ENCODE measurements around the gene ESD.
A peak's percentile ranks its signal among the peaks of the same experiment; 100 is the strongest.
"Not testable (repeated sequence)": the region's sequence is repeated elsewhere in the genome, so short reads cannot be mapped to it uniquely, and the experiment has no call there.

Gene ESD, protein sequence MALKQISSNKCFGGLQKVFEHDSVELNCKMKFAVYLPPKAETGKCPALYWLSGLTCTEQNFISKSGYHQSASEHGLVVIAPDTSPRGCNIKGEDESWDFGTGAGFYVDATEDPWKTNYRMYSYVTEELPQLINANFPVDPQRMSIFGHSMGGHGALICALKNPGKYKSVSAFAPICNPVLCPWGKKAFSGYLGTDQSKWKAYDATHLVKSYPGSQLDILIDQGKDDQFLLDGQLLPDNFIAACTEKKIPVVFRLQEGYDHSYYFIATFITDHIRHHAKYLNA

DNA sequence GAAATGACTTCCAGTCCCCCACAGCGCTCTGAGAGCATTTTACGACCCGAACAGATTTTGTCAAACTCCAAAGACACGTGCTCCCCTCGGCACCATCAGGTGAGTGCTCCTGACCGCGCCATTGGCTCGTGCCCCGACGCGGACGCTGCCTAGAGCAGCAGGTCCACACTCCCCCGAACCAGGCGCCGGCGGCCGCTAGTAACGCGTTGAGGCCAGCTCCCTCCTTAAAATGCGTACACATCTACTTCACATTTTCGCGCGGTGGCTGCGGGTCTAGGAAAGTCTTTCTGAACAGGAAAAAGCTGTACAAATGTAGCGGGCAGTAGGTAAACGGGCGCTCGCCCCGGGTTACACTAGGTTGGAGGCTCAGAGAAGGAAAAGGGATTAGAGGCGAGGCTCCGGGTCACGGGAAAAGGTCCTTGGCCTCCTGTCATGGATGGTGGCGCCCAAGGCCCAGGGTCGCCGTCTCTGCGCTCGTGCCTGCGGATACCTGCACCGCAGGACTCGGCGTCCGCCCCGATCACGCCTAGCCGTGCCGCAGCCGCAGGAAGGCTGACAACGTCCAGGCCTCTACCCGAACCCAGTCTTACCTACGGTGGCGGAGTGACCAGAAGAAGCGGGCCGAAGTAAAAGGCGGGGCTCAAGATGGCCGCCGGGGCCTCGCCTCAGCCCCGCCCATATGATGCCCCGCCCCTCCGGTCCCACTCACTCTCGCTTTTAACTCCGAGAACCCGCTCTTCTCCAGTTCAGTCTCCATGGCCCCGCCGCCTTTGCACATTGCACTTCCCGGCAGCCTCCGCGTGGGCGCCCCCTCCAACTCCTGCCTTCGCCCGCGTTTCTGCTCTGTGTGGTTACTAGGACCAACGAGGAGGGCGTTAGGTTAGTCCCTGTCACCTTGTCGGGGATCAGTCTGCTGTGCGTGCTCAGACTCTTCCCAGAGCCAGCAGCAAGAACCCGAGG is at the start of gene ESD:
ESD (minus strand) TSS at position 647 of the 960 bp plus-strand sequence. CDS start 5,748 bp downstream, outside the sequence.
- peak; percentile 84 for DNase-seq

DNA sequence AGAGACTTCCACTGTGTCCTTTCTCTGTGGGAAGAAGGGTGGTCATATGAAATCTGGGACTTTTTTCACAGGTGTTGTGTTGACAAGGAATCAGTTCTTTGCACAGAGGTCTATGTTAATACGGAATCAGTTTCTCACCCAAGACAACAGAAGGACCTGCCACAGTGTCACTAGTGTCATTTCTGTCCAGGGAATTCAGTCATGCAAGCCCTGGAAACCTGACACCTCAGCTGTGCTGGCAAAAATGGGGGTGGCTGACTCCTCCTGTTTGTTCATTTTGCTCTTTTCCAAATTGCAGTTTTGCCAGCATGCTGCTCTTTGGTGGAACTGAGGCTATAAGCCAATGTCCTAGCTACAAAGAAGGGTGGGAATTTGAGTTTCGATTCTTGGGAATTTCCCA is 49.8 kb upstream of the ESD start:
- DNase-seq: no peak

DNA sequence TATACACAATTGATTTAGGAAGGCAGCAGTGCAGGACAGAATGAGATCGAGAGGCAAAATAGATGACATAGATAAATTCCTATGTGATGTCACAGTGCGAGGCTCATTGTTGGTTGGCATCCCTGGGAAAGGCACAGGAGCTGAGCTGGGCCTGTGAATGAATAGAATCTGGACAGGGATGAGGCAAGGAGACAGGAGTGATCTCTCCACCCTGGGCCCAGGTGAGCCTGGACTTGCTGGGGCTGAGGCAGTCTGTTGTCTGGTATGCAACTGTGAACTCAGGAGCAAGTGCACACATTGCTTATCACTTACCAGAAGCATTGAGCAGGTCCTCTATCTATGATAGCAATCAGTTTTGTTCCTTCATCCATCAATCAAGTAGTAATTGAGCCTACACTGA is 48.2 kb upstream of the ESD start:
- DNase-seq: no peak

DNA sequence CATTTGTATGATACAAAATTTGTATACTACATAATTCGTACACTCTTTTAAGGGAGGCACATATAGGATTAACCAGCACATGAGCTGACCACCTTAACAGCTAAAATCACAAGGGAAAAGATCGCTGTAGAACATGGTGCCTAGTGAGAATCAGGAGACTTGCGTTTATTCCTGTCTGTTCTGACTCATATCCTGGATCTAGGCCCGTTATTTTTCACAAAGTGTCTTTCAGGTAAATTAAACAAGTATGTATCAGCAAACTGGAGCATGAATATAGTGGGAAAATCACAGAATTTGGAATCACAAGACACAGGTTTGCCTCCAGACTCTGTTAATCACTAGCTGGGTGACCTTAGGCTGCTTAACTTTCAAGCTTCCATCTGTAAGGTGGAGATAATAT is 47.5 kb upstream of the ESD start:
- no peak for DNase-seq

DNA sequence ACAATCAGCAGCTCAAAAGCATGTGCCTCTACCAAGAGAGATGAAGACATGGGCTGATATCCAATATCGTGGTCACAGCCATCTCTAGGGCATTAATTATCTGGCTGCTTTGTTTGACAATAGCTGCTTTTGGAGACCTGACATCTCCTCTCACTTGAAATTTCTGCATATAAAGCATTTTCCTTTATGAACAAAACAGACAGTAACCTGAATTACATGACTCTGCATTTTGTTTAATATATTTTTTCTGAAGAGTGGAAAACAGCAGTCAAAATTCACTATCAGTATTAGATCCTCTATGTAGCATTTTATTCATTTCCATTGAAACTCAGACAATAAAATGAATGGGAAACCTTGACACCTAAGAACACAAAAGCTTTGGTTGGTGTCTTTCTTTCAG is 42.4 kb upstream of the ESD start:
- DNase-seq: no peak

DNA sequence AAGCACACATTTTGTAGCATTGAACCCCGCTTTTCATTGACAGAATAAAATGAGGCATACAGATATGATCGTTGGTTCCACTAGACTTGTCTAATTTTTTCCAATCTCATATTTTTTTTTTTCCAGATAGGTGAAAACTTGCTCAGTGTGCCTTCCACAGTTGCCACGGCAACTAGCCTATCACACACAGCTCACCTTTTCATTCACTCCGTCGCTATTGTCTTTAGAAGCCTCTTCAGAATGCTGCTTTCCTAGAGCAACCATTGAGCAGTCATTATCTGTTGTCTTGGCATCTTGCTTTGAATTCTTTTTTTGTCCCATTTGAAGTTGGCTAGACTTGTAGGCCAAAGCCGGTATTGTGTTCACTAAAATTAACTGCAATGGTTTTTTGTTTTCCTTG is 37.7 kb upstream of the ESD start:
- no peak for DNase-seq

DNA sequence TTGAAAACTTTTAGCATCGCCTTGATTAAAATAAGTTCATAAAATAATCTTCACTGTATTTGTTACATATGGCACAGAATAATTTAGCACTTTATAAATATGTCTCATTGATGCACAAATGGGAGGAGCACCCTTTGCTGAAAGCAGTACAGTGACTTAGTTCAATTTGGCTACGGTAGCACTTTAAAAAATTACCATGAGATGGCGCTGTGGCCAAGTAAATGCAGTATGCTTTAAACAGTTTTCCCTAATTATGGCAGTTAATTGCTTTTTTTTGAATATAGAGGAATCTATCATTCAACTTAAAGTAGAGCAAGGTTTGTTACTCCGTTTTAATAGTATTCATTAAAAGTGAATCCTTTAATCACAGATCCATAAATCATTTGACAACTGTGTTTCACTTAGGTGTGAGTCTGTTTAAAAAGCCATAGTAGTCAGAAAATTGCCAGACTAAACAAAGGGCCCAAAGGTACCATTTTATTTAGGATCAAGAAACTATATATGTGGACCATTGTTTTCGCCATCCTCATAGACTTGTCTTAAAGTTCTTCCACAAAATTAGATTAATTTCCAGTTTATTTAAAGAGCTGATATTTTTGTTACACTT is 34.7 kb upstream of the ESD start:
- DNase-seq: peak; percentile 43

DNA sequence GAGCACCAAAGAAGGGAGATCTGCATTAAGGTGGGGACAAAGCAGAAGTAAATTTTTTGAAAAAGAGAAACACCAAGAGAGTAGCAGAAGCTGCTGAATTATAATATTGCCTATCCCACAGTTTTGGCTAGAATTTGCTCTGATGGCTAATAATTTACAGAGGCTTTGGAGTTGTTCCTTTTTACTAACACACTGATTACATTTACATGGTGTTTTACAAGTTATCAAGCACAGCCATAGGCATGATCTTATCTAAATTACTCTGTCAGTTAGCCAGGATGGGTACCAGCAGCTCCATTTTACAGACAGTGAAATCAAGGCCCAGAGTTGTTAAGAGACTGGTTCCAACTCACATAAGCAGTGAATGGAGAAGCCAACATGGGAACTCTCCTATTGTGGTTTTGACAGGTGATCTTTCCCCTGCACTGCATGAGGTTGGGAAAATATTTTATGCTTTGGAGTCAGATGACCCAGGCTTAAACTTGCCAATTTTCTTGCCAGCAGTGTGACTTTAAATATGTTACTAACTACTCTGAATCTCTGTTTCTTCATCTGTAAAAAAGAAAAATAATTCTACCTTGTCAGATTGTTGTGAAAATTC is 33.5 kb upstream of the ESD start:
- DNase-seq: no peak

DNA sequence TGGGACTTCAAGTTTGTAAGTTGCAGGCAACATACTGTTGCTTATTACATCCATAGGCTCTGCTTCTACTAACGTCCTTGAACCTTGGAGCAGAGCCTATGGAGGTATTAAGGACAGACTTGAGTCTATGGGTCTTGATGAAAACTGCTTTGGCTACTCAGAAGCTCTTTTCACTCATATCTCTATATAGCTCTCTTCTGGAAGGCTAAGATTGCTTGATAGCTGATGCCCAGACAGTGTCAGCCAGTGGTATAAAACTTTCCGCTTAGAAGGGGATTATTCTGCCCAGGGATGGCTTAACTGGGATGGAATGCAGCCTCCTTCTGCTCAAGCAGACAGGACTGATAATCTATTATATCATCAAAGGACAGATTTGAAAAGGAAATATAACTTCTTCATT is 25.6 kb upstream of the ESD start:
- no peak for DNase-seq

DNA sequence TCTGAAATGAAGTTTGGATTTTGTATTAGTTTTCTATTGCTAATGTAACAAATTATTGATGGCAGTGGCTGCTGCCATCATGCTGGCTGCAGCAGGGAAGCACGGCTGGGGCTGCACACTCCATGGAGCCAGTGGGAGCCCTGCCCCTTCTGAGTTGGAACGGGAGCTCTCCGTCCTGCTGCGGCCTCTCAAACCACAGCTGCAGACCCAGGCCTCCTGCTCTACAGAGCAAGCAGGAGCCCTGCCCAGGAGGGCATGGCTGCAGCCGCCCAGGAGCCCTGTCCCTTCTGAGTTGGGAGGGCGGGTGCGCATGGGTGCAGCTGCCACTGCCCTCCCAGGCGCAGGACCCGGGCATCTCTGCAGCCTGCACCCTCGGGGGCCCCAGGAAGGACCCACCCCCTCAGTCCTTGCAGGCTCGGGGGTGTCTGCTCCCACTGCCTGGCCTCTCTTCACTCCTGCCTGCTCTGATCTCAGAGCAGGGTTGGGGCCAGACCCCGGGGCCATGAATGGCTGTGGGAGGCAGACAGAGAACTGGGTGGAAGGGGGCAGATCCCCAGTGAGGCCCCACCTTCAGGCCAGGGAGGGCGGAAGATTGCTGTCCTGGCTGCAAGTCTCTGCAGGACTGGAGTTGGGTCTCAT is 21.0 kb upstream of the ESD start:
- DNase-seq: no peak

DNA sequence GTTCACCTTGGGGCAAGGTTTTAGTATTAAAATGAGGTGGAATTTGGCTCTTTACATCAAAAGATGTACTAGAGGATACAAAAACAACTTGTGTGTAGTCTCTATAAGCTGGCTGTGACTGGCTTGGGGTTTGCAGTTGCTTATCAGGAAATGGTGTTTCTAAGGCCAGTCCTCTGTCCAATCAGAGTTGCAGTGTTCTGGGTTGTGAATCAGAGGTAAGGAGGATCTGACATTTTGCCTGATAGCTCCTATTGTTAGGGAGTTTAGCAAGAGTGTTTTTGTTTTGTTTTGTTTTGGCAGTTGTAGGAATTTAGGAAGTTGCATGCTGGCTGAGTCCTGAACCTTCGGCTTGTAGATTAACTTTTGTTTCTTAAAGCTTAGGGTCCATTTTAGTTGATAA is 20.1 kb upstream of the ESD start:
- DNase-seq: no peak

DNA sequence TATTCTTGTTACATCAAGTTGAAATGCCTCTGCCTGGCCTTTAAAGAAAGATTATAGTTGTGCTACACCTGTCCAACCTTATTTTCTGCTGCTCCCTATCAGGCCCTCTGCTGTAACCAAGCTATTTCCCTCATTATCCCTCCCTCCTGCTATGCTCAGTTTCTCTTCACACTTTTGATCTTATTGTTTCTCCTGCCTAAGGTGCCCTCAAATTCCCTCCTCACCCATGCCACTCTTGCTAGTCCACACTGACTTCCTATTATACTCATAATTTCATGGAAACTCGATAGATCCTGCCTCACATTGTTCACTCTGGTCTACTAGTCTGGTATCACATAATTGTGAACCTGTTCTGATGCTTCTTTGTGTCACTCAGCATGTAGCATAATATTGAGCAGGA is 19.4 kb upstream of the ESD start:
- DNase-seq: no peak

DNA sequence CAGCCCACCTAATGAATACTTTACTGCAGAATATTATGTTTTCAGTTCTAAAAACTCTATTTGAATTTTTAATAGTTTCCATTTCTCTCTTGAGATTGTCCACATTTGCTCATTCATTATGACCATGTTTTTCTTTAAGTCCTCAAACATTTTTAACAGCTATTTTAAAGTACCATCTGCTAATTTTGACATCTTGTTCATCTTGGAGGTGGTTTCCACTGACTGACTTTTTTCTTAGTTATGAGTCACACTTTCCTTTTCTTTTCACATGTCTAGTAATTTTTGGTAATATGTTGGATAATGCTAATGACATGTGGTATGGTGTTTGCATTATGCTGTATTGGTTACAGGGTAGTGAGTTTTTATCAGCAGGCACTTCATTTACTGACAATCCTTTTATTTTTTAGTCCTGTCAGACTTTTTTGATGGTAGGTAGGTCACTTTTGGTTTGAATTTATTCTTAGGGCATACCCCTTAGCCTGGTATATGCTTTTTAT is 15.4 kb upstream of the ESD start:
- no peak for DNase-seq

DNA sequence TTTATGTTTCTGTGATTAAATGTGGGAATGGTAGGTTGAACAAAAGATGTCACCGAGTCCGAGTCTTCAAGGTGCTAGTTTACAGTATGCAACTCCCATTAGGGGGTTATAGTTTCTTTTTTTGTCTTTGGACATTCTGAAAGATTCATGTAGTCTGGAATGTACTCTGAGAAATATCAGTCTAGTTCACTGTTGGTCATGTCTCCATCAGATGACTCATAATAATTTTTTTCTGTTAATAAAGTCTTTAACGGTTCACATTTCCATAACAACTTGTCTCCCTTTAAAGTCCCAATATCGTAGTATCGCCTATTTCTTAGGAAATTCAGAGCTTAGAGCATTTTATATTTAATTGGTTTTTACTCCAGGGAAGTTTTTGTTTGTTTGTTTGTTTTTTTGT is 13.5 kb upstream of the ESD start:
- DNase-seq: no peak

DNA sequence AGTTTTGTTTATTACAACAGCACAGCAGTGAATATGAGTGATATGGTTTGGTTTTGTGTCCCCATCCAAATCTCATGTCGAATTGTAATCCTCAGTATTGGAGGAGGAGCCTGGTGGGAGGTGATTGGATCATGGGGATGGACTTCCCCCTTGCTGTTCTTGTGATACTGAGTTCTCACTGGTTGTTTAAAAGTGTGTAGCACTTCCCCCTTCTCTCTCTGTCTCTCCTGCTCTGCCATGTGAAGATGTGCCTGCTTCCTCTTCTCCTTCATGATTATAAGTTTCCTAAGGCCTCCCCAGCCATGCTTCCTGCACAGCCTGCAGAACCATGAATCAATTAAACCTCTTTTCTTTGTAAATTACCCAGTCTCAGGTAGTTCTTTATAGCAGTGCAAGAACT is 8.0 kb upstream of the ESD start:
- DNase-seq: not testable (repeated sequence)

DNA sequence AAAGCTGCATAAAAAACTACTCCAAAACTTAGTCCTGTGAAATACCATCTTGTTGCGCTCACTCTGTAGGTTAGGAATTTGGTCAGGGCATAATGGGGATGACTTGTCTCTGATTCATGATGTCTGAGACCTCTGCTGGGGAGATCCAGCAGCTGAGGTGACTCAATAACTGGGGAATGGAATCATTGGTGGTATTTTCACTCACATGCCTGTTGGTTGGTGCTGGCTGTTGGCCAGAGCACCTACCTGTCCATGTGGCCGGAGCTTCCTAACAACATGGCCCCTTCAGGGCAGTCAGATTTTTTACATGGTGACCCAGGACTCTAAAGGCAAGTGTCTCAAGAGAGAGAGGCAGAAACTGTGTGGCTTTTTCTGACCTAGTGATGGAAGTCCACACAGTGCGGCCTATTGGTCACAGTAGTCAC is 7.4 kb upstream of the ESD start:
- DNase-seq: no peak

DNA sequence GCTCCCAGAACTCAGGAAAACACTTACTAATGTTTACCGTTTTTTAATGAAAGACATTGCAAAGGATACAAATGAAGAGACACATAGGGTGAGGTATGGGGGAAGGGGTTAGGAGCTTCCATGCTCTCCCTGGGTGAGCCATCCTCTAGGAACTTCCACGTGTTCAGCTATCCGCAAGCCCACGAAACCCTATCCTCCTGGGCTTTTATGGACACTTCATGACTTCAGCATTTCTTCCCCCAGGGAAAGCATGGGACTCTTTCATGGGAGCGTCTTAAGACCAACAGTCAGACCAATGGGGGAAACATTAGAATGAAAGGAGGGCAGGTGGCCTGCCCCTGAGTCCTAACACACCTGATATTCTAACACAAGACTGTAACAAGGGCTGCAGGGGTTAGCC is 6.6 kb upstream of the ESD start:
- DNase-seq: no peak

DNA sequence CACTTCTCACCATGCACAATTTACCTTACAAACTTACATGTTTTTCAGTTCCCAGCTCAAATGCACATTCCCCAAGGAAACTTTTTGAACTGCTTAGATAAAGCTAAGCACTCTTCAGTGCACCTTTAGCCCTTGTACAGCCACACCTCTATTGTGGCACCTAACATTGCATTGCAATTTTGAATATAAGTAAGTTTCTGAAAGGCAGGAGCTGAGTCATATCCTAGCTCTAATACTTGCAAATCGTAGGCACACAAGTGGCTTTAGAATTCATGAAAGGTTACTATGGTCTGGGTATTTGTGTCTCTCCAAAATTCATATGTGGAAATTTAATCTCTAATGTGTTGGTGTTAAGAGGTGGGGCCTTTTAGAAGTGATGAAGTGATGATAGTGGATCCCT is 4.9 kb upstream of the ESD start:
- no peak for DNase-seq

DNA sequence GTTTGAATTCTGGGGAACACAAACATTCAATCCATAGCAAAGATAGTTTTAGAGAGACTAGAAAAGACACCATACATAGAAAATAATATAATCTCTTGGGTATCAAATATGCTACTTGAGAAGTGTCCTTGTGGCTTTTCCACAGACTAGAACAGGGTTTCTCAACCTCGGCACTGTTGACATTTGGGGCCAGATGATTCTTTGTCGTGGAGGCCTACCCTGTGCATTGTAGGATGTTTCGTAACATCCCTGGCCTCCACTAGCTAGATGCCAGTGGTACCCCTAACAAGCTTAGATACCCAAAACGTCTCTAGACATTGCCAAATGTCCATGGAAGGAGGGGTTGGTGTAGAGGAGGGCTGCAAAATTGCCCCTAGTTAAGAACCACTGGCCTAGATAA is 2.2 kb upstream of the ESD start:
- DNase-seq: no peak

DNA sequence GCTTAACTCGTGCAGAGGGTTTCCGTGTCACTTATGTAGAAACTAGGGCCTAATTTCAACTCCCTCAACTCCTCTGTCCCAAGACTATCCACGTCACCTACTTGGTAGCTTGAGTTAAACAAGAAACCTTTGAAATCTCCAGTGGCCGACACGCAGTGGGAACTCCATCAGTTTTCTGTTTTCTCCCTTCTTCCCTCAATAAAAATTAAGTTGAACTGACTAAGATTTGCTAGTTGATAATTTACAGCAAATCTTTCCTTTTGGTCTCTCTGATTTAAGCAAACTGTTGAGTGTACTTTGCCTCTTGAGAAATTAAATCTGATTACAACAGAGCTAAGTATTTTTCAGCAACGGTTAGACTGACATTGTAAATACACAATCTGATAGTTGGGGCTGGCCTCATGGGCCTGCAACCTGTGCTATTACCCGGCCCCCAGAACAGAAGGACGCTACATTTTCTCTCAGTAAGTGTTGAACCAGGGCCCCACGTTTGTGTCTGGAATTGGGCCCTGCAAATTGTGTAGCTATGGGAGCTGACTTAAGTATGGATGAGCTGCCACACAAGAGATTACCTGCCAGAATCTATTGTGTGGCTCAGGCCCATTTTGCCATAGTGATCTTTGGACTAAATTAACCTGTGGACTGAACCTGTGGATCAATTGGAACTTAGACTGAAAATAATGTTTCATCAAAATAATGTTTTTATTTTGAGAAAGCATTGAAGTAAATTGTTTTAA is 708 bp upstream of the ESD start:
- no peak for DNase-seq

DNA sequence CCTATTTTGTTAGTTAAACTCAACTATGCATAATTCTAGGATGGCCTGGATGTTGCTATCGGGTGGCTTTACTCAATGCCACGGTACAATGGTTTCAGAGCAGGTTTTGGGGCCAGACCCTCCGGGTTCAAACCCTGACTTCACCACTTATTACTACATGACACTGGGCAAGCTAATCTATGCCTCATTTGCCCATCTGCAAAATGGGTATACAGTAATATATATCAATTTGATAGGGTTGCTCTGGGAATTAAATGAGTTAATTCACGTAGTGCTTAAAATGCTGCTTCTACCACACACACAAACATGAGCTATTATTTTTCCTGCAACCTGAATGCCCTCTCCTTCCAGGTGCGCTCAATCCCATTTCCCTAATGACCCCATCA is 839 bp downstream of the ESD start:
- DNase-seq: no peak

DNA sequence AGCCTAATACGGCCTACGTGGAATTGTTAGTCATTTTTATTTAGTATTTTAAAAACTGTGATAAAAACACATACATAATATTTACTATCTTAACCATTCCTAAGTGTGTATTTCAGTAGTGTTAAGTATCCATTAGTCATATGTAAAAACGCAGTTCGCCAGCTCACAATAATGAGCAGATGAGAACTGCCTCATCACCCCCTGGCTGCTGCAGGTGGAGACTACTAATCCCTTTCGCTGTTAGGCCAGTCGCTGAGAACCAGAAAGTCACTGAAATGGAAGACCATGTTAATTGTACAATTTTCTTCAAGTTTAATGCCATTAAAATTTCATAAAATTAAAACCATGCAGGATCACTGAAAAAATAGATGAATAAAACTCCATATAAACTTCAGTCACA is 1.6 kb downstream of the ESD start:
- no peak for DNase-seq

Data from RPMI8226 (cell line).